CD4-positive, alpha-beta T cell treated with Interleukin-2 at 100 ng/mL for 4 hours (primary cell): ENCODE results near the gene CTTNBP2.

ENCODE experiments used
- DNase-seq: peaks from one replicate; pipeline ENCODE4 v3.0.0-alpha.2; 2020; ENCODE audit warnings: low spot score

CTTNBP2 gene

GRCh38 chr7:117818232-117818631 is 55.0 kb downstream of the CTTNBP2 start:
- no peak for DNase-seq

- no peak for DNase-seq
Observed at GRCh38 chr7:117816727-117817126, 56.5 kb downstream of the CTTNBP2 start.

DNA sequence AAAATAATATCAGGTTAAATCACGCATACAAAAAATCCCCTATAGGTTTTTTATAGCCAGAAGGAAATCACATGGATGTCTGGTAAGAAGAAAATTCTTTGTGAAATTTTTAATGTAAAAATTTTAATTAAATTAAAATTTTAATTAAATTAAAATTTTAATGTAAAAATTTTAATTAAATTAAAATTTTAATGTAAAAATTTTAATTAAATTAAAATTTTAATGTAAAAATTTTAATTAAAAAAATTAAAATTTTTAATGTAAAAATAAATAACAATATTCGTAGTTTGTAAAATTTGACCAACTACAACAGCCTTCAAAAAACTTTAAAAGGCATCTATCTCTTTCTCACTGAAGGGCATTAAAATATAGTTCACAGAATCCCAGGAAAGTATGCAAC is 61.5 kb downstream of the CTTNBP2 start:
- no peak for DNase-seq

DNA sequence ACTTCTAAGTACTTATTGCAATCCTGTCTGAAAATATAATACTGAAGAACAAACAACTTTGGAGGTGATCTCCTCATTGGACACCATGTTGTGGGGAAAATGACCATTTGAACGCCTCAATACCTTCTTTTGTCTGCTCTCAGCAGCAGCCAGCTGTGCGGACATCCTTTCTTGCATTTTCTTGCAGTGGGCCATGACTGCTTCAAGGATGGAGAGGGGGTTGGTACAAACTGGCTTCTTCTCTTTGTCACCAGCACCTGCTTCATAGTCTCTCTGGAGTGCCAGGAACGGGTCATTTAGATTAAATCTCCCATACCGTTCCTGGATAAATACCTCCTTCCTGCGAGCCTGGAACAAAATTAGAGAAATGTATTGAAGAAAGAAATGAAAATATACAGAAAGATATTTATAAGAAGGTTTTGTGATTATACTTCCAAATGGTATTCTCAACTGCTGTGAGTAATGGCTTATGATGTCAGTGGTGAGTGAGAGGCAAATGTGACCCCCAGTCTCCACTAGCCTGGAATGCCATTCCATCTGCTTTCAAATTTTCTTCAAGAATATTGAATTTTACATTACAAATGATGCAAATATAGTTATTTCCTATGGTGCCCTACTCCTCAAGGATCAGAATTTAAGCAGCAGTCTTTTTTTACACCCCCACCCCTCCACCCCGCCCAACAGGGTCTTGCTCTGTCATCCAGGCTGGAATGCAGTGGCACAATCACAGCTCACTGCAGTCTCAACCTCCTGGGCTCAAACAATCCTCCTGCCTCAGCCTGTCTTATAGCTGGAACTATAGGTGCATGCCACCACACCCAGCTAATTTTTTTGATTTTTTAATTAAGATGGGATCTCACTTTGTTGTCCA is 62.4 kb downstream of the CTTNBP2 start:
- no peak for DNase-seq

GRCh38 chr7:117809958-117810357 is 63.3 kb downstream of the CTTNBP2 start:
- DNase-seq: no peak

- no peak for DNase-seq
Observed at GRCh38 chr7:117808910-117809705, 64.1 kb downstream of the CTTNBP2 start.

DNA sequence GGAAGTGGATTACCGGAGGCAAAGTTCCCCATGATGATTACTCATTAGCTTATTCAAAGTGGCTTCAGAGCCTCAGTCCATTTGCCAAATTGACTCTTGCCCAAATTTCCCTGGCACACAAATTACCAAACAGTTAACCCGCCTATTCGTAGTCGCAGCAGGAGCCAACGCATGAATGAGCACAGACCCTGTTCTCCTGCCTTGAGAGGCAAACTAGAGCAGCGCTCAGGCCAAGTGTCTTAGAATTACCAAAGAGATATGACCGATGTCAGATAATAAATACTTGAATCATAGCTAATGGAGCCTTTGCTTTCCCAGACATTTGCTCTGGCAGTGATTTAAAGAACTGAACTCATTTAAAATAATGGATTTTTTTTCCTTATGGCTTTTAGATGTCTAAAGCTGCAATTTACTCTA is 64.9 kb downstream of the CTTNBP2 start:
- DNase-seq: no peak

DNA sequence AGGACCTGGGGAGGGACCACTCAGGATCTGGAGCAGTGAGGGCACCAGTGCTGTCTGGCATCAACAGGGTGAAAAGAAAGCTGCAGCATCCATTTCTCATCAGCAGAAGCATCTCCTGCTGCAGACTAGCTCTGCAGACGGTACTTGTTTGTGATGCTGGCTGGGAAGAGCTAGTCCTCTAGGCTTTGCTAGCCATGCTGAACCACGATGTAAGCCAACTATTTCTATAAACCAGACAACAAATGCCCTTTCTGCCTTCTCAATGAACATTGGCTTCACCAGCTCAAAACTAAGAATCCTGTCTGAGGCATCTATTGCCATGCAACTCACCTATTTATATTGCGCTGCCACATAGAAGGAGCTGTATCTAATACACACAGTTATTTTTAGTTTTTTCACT is 65.6 kb downstream of the CTTNBP2 start:
- DNase-seq: no peak

- no peak for DNase-seq
Observed at GRCh38 chr7:117806011-117806410, 67.2 kb downstream of the CTTNBP2 start.

- no peak for DNase-seq
Observed at GRCh38 chr7:117805241-117805640, 68.0 kb downstream of the CTTNBP2 start.

- DNase-seq: no peak
Observed at GRCh38 chr7:117803476-117803875, 69.8 kb downstream of the CTTNBP2 start.

DNA sequence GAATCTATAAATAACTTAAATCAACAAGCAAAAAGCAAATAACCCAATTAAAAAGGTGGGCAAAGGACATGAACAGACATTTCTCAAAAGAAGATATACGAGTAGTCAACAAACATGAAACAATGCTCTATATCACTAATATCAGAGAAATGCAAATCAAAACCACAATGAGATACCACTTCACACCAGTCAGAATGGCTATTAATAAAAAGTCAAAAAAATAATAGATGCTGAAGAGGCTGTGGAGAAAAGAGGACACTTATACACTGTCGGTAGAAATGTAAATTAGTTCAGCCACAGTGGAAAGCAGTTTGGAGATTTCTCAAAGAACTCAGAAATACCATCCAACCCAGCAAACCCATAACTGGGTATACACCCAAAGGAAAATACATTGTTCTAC is 70.6 kb downstream of the CTTNBP2 start:
- DNase-seq: no peak

DNA sequence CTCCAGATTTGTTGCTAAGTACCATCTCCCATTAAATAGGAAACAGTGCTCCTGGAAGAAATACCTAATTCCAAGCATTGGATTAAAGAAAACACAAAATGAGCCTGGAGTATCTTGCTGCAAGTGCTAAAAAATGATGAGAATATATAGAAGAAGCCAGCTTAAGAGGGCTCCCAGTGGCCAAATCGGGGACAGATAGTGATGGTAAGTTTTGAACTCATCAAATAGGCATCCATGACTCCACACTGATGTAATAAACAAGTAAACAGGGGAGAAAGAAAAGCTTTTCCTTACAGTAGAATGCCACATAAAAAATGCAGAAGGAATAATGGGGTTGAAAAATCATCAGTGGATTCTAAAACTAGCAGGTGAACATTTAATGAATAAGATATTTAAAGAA is 72.4 kb downstream of the CTTNBP2 start:
- no peak for DNase-seq

- DNase-seq: no peak
Observed at GRCh38 chr7:117800406-117800805, 72.8 kb downstream of the CTTNBP2 start.

DNA sequence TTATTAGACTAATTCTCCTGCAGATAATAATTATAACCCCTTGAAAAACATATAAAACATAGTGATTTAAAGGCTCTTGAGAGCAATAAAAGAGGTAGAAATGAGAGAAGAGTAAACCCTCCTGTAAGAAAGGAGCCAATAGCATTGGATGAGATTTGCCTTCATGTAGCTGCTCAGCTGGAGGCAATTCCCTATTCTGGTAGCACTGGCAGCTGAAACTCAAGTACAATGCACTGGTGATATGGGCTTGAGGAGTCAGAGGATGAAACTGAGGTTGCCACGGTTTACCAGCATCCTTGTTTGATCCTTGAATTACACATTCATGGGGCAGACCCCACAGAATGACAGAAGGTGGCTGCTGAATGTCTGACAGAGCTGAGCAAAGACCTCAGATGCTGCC is 76.4 kb downstream of the CTTNBP2 start:
- DNase-seq: no peak

DNA sequence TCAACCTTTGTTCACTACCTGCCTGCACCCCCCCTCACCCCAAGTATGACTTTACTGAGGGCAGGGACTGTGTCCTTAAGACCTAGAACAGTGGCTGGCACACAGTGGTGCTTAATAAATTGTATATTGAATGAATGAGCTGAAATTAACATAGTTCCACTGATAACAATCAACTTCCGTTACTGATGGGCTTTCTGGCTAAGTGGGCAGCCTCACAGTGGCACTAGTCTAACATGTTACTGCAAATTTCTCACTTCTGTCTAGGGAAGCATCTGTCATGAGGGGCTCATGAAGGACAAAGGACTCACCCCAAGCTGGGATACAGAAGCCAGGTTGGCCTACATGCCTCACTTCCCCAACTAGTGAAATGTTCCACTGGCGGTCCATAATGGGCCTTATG is 79.3 kb downstream of the CTTNBP2 start:
- no peak for DNase-seq

- no peak for DNase-seq
Observed at GRCh38 chr7:117793521-117793920, 79.7 kb downstream of the CTTNBP2 start.

DNA sequence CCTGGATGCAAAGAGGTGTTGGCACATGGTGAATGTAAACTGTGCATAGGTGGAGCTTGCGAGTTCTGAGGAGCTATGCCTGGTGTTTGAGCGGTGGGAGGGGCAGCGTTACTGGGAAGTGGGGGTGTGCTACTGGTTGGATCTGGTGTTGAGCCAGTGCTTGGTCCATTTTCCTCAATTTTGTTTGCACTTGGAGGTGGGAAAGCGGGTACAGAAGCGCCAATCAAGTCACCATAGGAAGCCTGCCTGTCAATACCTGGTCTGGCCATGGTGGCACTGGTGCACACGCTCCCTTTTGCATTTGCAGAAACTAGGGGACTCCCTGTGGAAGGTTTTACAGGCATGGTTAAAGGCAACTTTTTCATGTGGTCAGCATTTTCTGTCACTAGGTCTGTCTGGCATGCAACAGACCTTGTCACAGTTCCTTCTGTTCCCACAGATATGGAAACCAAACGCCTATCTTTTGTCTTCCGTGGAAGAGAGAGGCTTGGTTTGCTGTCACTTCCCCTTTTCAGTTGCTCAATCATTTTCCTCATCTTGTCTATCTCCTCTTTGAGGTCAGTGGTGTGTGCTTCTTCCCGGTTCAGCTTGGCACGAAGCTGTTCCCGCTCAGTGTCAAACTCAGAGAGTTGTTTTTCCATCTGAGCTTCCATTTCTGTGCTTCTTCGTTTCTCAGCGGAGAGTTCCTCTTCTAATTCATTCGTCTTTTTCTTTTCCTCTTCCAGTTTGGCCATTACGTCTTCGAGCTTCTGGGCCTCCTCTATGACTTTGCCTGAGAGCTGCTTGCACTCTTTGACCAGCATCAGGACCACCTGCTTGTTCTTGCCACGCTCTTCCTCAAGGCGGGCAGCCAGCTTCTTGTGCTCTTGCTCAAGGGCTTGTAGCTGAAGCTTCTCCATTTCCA is 81.1 kb downstream of the CTTNBP2 start:
- no peak for DNase-seq

DNA sequence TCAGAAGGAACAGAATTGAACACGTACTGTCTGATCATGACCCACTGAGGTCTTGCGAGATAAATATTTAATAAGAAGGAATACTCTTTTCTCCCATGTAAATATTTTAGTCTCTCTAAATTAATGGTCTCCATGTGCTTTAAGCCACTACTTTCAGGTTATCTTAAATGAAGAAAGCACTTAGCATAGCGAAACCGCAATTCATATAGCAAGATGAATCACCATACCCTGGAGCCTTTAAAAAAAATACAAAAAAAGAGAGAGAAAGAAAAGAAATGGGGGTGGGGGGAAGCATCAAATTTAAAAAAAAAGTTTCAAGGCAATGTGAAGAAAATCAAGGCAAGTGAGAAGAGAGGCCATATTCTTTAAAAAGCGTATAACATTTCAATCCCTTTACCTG is 82.5 kb downstream of the CTTNBP2 start:
- no peak for DNase-seq

DNA sequence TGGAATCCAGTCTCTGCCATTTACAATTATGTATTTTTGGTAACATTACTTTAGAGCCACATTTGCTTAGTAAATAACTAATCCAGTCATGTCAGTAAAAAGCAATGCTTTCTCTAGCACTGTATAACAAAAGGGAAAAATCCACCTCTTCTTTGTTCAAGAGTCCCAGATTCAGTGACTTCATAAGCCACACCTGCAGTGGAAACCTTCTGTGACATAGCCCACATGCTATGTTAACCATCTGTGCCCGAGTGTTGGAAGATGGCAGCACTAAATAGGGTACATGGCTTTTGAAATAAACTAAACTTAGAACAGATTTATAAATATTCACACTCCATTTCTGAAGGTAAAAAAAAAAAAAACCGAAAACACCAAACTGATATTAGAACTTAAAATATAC is 83.0 kb downstream of the CTTNBP2 start:
- DNase-seq: no peak

- no peak for DNase-seq
Observed at GRCh38 chr7:117785431-117785830, 87.8 kb downstream of the CTTNBP2 start.

- DNase-seq: no peak
Observed at GRCh38 chr7:117784315-117784714, 88.9 kb downstream of the CTTNBP2 start.
